ENCODE measurements around the gene GRM3. TPM values are rescaled to one million over a fixed set of nuclear protein-coding genes. Genes with fewer than 3 reads are reported as not detected.
"Not testable (repeated sequence)": the region's sequence is repeated elsewhere in the genome, so short reads cannot be mapped to it uniquely, and the experiment has no call there.

The GRM3 gene
- total RNA-seq, result not detected

GRCh38 chr7:86643561-86644281 is at the start of gene GRM3:
Gene GRM3, plus strand, starts transcription at chr7:86643909. Its CDS starts 121,237 bp downstream, at chr7:86765146.
- H3K36me3 ChIP-seq, result no peaks in the 10 kb centered on the region
- 6 to 7% methylated on average over 20 to 21 of the region's 23 CpGs for WGBS, 2 donors
- intact Hi-C loops (cut with DNase I), result no loop called here
- H3K9me3 ChIP-seq, result no peaks in the 10 kb centered on the region
- H3K4me3 ChIP-seq, result peak within 1 kb of the TSS in 3 of 4 donors; percentile 1 to 54 (median 21)
- peaks cover 0 to 34% (median 0%) of the 10 kb centered on the region in 4 donors for H3K27me3 ChIP-seq
- H3K4me1 ChIP-seq, result peaks cover 0 to 20% (median 8%) of the 10 kb centered on the region in 3 donors
- no peak within 1 kb of the TSS for H3K27ac ChIP-seq
- DNase-seq, result no peak
- no peak for TF ChIP-seq CTCF (IDR thresholded peaks at IDR 0.05)
- no peak for TF ChIP-seq POLR2A (IDR thresholded peaks at IDR 0.05)

GRCh38 chr7:86598311-86598710 is 45.4 kb upstream of the GRM3 start:
- DNase-seq, result no peak
- Histone ChIP-seq H3K36me3 (no peaks in the 10 kb centered on the region), H3K4me1 (no peaks in the 10 kb centered on the region), H3K27me3 (no peaks in the 10 kb centered on the region), H3K4me3 (no peak overlapping the region), H3K27ac (no peak overlapping the region), H3K9me3 (peaks cover 0 to 10% (median 6%) of the 10 kb centered on the region in 3 donors)
- 59 to 62% methylated on average over 7 to 12 of the region's 15 CpGs for WGBS, 2 donors
- TF ChIP-seq CTCF (IDR thresholded peaks at IDR 0.05) (no peak), POLR2A (IDR thresholded peaks at IDR 0.05) (no peak)
- intact Hi-C loops (cut with DNase I), result no loop called here

GRCh38 chr7:86598721-86599120 is 45.0 kb upstream of the GRM3 start:
- H3K27me3 ChIP-seq, result no peaks in the 10 kb centered on the region
- intact Hi-C loops (cut with DNase I), result no loop called here
- WGBS, 2 donors, result 78 to 82% methylated on average over 3 to 6 of the region's 9 CpGs
- H3K27ac ChIP-seq, result no peak overlapping the region
- H3K4me1 ChIP-seq, result no peaks in the 10 kb centered on the region
- H3K4me3 ChIP-seq, result no peak overlapping the region
- TF ChIP-seq POLR2A (IDR thresholded peaks at IDR 0.05), result no peak
- TF ChIP-seq CTCF (IDR thresholded peaks at IDR 0.05), result no peak
- H3K36me3 ChIP-seq, result no peaks in the 10 kb centered on the region
- H3K9me3 ChIP-seq, result peaks cover 0 to 10% (median 6%) of the 10 kb centered on the region in 3 donors
- DNase-seq, result no peak

GRCh38 chr7:86600506-86601290 is 43.0 kb upstream of the GRM3 start:
- Histone ChIP-seq H3K9me3 (peaks cover 0 to 10% (median 9%) of the 10 kb centered on the region in 3 donors), H3K27me3 (no peaks in the 10 kb centered on the region), H3K4me3 (no peak overlapping the region), H3K4me1 (no peaks in the 10 kb centered on the region), H3K36me3 (no peaks in the 10 kb centered on the region), H3K27ac (no peak overlapping the region)
- DNase-seq, result no peak
- intact Hi-C loops (cut with DNase I), result no loop called here
- TF ChIP-seq POLR2A (IDR thresholded peaks at IDR 0.05) (no peak), CTCF (IDR thresholded peaks at IDR 0.05) (no peak)
- 82 to 86% methylated on average over 2 to 4 of the region's 6 CpGs for WGBS, 2 donors

- H3K9me3 ChIP-seq; intact Hi-C loops (cut with DNase I); H3K36me3 ChIP-seq; H3K4me1 ChIP-seq; H3K27ac ChIP-seq; H3K4me3 ChIP-seq; DNase-seq; H3K27me3 ChIP-seq: not testable (repeated sequence)
- WGBS, 2 donors, result 68 to 70% methylated on average over 2 of the region's 2 CpGs
Observed at GRCh38 chr7:86615711-86616110, 28.0 kb upstream of the GRM3 start.
